ENCODE measurements around the gene AGAP3.

AGAP3 gene

GRCh38 chr7:151057989-151058780 is 28.1 kb upstream of the AGAP3 start:
- DNase-seq: peak; percentile 99

GRCh38 chr7:151058781-151059366 is 27.4 kb upstream of the AGAP3 start:
- no peak for DNase-seq

- peak; percentile 51 for DNase-seq
These were observed 26.7 kb upstream of the AGAP3 start, which contains the start of gene SLC4A2 for GRCh38 chr7:151059367-151060112. TSS of gene SLC4A2 (plus strand) at chr7:151059589. CDS start at chr7:151061988, 2,399 bp downstream.

GRCh38 chr7:151060113-151060415 is 26.2 kb upstream of the AGAP3 start:
- DNase-seq: no peak

GRCh38 chr7:151060416-151061212 is 25.7 kb upstream of the AGAP3 start:
- no peak for DNase-seq

- DNase-seq: no peak
These were observed 24.8 kb upstream of the AGAP3 start for GRCh38 chr7:151061213-151062110.

- DNase-seq: no peak
These were observed 24.2 kb upstream of the AGAP3 start for GRCh38 chr7:151062111-151062398.

- no peak for DNase-seq
These were observed 23.7 kb upstream of the AGAP3 start for GRCh38 chr7:151062399-151063211.

- no peak for DNase-seq
These were observed 23.1 kb upstream of the AGAP3 start for GRCh38 chr7:151063212-151063561.

GRCh38 chr7:151064454-151064853 is 21.8 kb upstream of the AGAP3 start:
- no peak for DNase-seq

GRCh38 chr7:151064993-151065392 is 21.3 kb upstream of the AGAP3 start:
- no peak for DNase-seq

- DNase-seq: no peak
These were observed 20.8 kb upstream of the AGAP3 start for GRCh38 chr7:151065516-151065915.

GRCh38 chr7:151066273-151066974 is 19.9 kb upstream of the AGAP3 start:
- DNase-seq: no peak

GRCh38 chr7:151068069-151068773 is 18.1 kb upstream of the AGAP3 start:
- no peak for DNase-seq

- DNase-seq: no peak
These were observed 16.3 kb upstream of the AGAP3 start for GRCh38 chr7:151069841-151070573.

GRCh38 chr7:151070574-151070960 is 15.7 kb upstream of the AGAP3 start:
- no peak for DNase-seq

GRCh38 chr7:151071032-151071866 is 15.0 kb upstream of the AGAP3 start:
- no peak for DNase-seq

GRCh38 chr7:151073990-151074389 is 12.3 kb upstream of the AGAP3 start:
- DNase-seq: no peak

Data from amniotic stem cell (primary cell).